GM18907 (cell line): ENCODE results near the gene COPZ1.
"Not testable (repeated sequence)": the region's sequence is repeated elsewhere in the genome, so short reads cannot be mapped to it uniquely, and the experiment has no call there.

Source experiments
- ATAC-seq: cut with Tn5 transposase; IDR thresholded peaks from one replicate; pipeline ENCODE4 v1.9.1; 2021; ENCODE audit warnings: mild to moderate bottlenecking, moderate library complexity; ENCODE audit not compliant: unreplicated experiment

COPZ1 gene

GRCh38 chr12:54330442-54330841, 5.5 kb downstream of the COPZ1 start:
- ATAC-seq: no peak

GRCh38 chr12:54331461-54331860, 6.5 kb downstream of the COPZ1 start:
- ATAC-seq: no peak

- ATAC-seq: no peak
Observed at GRCh38 chr12:54333420-54334034, 8.6 kb downstream of the COPZ1 start.

- ATAC-seq: no peak
Observed at GRCh38 chr12:54337280-54337842, 12.4 kb downstream of the COPZ1 start.

DNA sequence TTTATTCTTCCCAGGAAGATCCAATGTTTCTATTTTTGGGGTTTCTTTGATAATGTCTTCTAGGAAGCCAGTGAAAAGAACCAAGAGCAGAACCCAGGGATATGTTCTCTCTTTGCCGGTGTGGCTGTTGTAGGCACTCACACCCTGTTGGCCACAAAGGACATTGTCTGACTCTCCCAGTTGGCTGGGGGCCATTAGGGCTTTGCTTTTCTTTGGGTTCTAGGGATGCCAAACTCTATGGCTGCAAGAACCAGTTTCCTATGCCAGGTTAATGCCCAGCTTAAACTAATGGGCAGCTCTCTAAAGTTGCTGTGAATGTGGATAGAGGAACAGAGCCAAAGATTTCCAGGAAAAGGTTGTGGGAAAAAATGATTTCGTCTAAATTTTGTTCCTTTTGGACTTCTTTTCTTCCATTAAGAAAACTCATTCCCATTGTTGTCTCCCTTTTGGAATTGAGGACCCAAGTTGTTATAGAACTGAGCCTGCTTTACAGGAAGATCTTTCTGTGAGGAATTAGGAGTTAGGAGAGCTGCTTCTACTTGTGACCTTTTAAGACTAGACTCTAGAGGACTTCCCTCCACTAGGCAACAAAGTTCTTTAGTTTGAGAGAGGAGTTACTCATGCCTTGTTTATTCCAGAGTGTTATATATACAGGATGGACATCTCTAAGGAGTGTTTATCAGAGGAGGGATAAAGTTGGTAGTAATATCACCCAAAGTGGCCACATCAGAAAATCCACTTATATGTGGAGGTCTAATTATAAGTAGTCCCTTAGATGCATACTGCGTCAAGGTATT, 13.1 kb downstream of the COPZ1 start:
- no peak for ATAC-seq

- no peak for ATAC-seq
Observed at GRCh38 chr12:54338698-54339296, 13.9 kb downstream of the COPZ1 start.

GRCh38 chr12:54340846-54341245, 15.9 kb downstream of the COPZ1 start:
- no peak for ATAC-seq

DNA sequence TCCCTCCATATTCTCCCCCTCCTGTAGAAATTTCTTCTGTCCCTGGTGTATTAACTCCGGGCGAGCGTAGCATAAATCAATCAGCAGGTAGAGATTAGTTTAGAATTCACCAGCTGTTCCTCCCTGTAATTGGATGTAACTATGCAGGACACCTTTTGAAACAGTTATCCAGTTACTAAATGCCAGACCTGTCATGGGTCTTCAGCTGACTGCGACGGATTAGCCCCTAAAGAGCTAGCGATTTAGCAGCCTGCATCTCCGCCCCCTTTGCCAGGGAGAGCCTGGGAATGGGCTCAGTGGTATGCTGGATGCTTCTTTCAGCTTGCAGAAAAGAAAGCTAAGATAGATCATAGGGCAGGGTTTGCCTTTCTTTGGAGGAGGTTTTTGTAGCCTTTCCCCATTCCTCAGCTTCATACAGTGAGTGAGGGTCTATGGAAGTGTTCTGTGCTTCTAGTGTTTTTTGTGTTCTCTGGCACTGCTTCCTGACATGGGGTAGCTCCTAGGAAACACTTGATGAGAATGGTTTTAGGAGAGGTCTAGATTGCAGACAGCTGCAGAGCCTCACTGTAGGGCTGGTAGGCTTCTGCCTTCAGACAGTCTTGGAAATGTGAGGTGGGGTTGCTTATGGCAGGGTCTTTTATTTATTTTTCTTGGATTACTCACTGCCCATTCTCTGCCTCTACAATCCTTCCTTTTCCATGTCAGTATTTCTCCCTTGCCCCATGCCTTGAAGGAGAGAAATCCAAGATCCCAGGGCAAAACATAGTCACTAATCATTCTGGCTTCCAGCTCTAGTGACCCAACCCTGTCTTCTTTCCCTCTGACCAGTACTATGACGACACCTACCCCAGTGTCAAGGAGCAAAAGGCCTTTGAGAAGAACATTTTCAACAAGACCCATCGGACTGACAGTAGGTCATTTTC, 16.7 kb downstream of the COPZ1 start:
- no peak for ATAC-seq

GRCh38 chr12:54349036-54349435, 24.1 kb downstream of the COPZ1 start:
- no peak for ATAC-seq

DNA sequence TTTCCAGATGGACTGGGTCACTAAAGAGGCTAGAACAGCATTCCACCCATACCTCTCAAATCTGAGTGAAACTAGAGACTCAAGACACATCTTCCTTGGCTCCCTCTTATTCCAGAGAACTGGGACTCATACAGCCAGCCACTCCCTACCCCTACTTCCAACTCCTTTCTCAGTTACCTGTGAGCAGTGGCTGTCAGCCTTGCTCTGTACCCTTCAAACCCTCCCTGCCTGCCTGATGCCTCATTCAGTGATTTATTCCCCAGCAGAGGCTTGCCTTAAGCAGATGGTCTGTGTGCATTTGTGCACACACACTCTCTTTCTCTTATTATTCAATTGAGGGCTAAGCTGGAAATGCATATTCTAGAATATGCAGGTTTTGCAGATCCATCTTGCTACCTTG, 24.7 kb downstream of the COPZ1 start:
- ATAC-seq: no peak

DNA sequence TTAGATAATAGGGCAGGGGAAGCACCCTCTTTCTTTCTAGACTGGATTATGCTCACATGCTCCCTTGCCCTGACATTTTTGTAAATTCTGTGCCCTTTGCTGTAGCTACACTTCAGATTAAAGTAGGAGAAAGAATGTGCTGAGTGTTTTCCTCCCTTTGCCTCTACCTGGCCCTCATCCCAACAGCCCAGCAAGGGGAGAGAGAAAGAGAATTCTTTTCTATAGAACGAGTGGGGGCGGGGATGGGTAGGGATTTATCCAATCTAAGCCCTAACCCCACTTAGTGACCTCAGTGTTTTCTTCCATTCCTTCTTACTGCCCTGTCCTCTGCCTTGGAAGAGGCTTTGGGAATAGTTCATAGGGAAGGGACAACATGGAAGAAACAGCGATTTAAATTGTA, 25.8 kb downstream of the COPZ1 start:
- ATAC-seq: no peak

DNA sequence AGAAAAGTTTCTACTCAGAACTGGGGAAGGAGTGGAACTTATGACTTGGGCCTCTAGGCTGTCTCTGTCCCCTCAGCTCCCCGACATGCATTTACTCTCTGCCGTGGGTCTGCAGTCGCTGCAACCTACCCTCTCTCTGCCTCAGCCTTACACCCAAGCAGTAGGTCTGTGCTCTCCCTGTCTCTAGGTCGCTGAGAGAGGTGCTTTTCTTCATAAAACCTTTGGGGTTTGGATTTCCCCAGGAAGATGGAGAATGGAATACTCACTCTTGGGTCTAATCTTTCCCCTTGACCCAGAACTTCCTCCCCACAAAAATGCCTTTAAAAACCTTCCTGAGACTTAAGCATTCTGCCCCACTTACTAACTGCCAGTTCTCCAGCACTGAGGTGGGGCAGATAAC, 26.4 kb downstream of the COPZ1 start:
- no peak for ATAC-seq

GRCh38 chr12:54352022-54352531, 27.1 kb downstream of the COPZ1 start:
- ATAC-seq: no peak

GRCh38 chr12:54352891-54353874, 28.3 kb downstream of the COPZ1 start:
- ATAC-seq: no peak

DNA sequence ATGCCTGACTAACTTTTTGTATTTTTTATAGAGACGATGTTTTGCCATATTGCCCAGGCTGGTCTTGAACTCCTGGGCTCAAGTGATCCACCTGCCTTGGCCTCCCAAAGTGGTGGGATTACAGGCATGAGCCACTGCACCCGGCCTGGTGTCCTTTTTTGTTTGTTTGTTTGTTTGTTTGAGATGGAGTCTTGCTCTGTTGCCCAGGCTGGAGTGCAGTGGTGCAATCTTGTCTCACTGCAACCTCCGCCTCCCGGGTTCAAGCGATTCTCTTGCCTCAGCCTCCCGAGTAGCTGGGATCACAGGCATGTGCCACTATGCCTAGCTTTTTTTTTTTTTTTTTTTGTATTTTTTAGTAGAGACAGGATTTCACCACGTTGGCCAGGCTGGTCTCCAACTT, 29.3 kb downstream of the COPZ1 start:
- not testable (repeated sequence) for ATAC-seq

- no peak for ATAC-seq
Observed at GRCh38 chr12:54355104-54355815, 30.3 kb downstream of the COPZ1 start.

DNA sequence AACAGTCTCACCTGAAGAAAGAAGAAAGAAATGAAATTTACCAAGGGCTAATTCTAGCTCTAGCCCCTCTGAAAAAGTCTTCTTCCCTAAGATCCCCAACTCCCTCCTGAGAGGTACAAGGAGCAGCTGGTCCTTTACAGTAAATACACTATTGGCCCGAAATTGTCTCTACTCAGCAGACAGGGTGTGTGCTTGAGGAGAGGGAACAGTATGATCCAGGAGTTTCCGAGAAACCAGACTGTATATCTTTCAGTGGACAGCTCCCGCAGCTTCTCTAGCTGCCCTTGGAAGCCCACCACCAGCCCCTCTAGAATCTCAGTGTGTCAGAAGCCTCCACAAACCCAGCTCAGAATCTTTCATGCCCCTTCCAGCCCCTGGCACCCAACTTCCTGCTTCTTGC, 31.3 kb downstream of the COPZ1 start:
- no peak for ATAC-seq

DNA sequence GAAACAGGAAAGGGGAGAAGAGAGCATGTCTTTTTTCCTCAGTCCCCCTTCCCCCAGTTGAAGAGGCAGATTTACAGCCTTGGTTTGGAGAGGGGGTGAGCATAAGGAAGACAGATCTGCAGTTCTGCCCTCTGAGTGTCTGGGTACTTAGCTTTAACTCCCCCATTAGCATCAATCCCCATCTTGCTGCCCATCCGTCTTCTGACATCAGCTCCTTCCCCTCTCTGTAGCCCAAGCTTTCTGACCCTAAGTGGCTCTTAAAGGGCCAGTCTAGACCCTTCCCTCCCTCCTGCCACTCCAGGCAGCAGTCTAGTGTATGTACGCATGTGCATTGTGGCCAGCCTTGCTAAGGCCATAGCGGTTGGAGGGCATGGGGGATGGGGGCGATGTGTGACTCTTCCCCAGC, 32.0 kb downstream of the COPZ1 start:
- ATAC-seq: no peak
